ENCODE data around the gene NVL.

Gene NVL

GRCh38 chr1:224329842-224330753 is at the start of gene NVL:
NVL (minus strand) TSS chr1:224330172; CDS start chr1:224330127, 45 bp downstream.
- Histone ChIP-seq H3K9me3 (ENCODE audit: control insufficient read depth in 5 of 5, low read length in 5 of 5) (no peaks in the 10 kb centered on the region), H3K4me3 (ENCODE audit: low read depth in 1 of 5, low read length in 5 of 5) (peak within 1 kb of the TSS; percentile 83 to 100 (median 99)), H3K27ac (ENCODE audit: low read depth, low read length) (peak within 1 kb of the TSS; percentile 95), H3K27me3 (ENCODE audit: control insufficient read depth in 5 of 5, insufficient read depth in 4 of 5, low read length in 5 of 5) (no peaks in the 10 kb centered on the region), H3K9ac (ENCODE audit: low read length in 5 of 5) (peak within 1 kb of the TSS; percentile 85 to 100 (median 98)), H3K4me1 (ENCODE audit: control insufficient read depth in 5 of 5, insufficient read depth in 5 of 5, low read length in 5 of 5) (peaks cover 2 to 28% (median 22%) of the 10 kb centered on the region in 5 donors), H3K36me3 (ENCODE audit: control insufficient read depth in 5 of 5, insufficient read depth in 5 of 5, low read length in 5 of 5) (peaks cover 0 to 3% (median 3%) of the 10 kb centered on the region in 5 donors)

- Histone ChIP-seq H3K27me3 (ENCODE audit: control insufficient read depth in 5 of 5, insufficient read depth in 4 of 5, low read length in 5 of 5) (no peaks in the 10 kb centered on the region), H3K9me3 (ENCODE audit: control insufficient read depth in 5 of 5, low read length in 5 of 5) (no peaks in the 10 kb centered on the region), H3K27ac (ENCODE audit: low read depth, low read length) (no peak overlapping the region), H3K9ac (ENCODE audit: low read length in 5 of 5) (no peak overlapping the region), H3K4me1 (ENCODE audit: control insufficient read depth in 5 of 5, insufficient read depth in 5 of 5, low read length in 5 of 5) (peaks cover 0 to 6% (median 0%) of the 10 kb centered on the region in 5 donors), H3K4me3 (ENCODE audit: low read depth in 1 of 5, low read length in 5 of 5) (no peak overlapping the region), H3K36me3 (ENCODE audit: control insufficient read depth in 5 of 5, insufficient read depth in 5 of 5, low read length in 5 of 5) (peaks cover 27 to 49% (median 33%) of the 10 kb centered on the region in 5 donors)
Observed at GRCh38 chr1:224378855-224379631, 49.1 kb upstream of the NVL start.

GRCh38 chr1:224377676-224378006 is 47.7 kb upstream of the NVL start:
- Histone ChIP-seq H3K9ac (ENCODE audit: low read length in 5 of 5) (no peak overlapping the region), H3K27ac (ENCODE audit: low read depth, low read length) (no peak overlapping the region), H3K4me3 (ENCODE audit: low read depth in 1 of 5, low read length in 5 of 5) (no peak overlapping the region), H3K36me3 (ENCODE audit: control insufficient read depth in 5 of 5, insufficient read depth in 5 of 5, low read length in 5 of 5) (peaks cover 31 to 60% (median 40%) of the 10 kb centered on the region in 5 donors), H3K27me3 (ENCODE audit: control insufficient read depth in 5 of 5, insufficient read depth in 4 of 5, low read length in 5 of 5) (no peaks in the 10 kb centered on the region), H3K4me1 (ENCODE audit: control insufficient read depth in 5 of 5, insufficient read depth in 5 of 5, low read length in 5 of 5) (peaks cover 0 to 6% (median 0%) of the 10 kb centered on the region in 5 donors), H3K9me3 (ENCODE audit: control insufficient read depth in 5 of 5, low read length in 5 of 5) (no peaks in the 10 kb centered on the region)

GRCh38 chr1:224375059-224375458 is 45.1 kb upstream of the NVL start:
- no peak overlapping the region for H3K9ac ChIP-seq (ENCODE audit: low read length in 5 of 5)
- H3K4me1 ChIP-seq (ENCODE audit: control insufficient read depth in 5 of 5, insufficient read depth in 5 of 5, low read length in 5 of 5): peaks cover 0 to 6% (median 0%) of the 10 kb centered on the region in 5 donors
- H3K9me3 ChIP-seq (ENCODE audit: control insufficient read depth in 5 of 5, low read length in 5 of 5): no peaks in the 10 kb centered on the region
- no peaks in the 10 kb centered on the region for H3K27me3 ChIP-seq (ENCODE audit: control insufficient read depth in 5 of 5, insufficient read depth in 4 of 5, low read length in 5 of 5)
- peaks cover 48 to 80% (median 63%) of the 10 kb centered on the region in 5 donors for H3K36me3 ChIP-seq (ENCODE audit: control insufficient read depth in 5 of 5, insufficient read depth in 5 of 5, low read length in 5 of 5)
- H3K4me3 ChIP-seq (ENCODE audit: low read depth in 1 of 5, low read length in 5 of 5): no peak overlapping the region
- no peak overlapping the region for H3K27ac ChIP-seq (ENCODE audit: low read depth, low read length)

- H3K36me3 ChIP-seq (ENCODE audit: control insufficient read depth in 5 of 5, insufficient read depth in 5 of 5, low read length in 5 of 5): peaks cover 52 to 86% (median 68%) of the 10 kb centered on the region in 5 donors
- H3K27me3 ChIP-seq (ENCODE audit: control insufficient read depth in 5 of 5, insufficient read depth in 4 of 5, low read length in 5 of 5): no peaks in the 10 kb centered on the region
Observed at GRCh38 chr1:224373008-224373590, 43.1 kb upstream of the NVL start.

GRCh38 chr1:224368409-224368808 is 38.4 kb upstream of the NVL start:
- no peak overlapping the region for H3K4me3 ChIP-seq (ENCODE audit: low read depth in 1 of 5, low read length in 5 of 5)
- H3K4me1 ChIP-seq (ENCODE audit: control insufficient read depth in 5 of 5, insufficient read depth in 5 of 5, low read length in 5 of 5): no peaks in the 10 kb centered on the region
- H3K9ac ChIP-seq (ENCODE audit: low read length in 5 of 5): no peak overlapping the region
- no peaks in the 10 kb centered on the region for H3K9me3 ChIP-seq (ENCODE audit: control insufficient read depth in 5 of 5, low read length in 5 of 5)
- H3K27me3 ChIP-seq (ENCODE audit: control insufficient read depth in 5 of 5, insufficient read depth in 4 of 5, low read length in 5 of 5): no peaks in the 10 kb centered on the region
- H3K27ac ChIP-seq (ENCODE audit: low read depth, low read length): no peak overlapping the region
- peaks cover 31 to 59% (median 43%) of the 10 kb centered on the region in 5 donors for H3K36me3 ChIP-seq (ENCODE audit: control insufficient read depth in 5 of 5, insufficient read depth in 5 of 5, low read length in 5 of 5)

More at GRCh38 chr1:224373008-224373590, 43.1 kb upstream of the NVL start:
- no peak overlapping the region for H3K9ac ChIP-seq (ENCODE audit: low read length in 5 of 5)
- H3K4me1 ChIP-seq (ENCODE audit: control insufficient read depth in 5 of 5, insufficient read depth in 5 of 5, low read length in 5 of 5): peaks cover 0 to 3% (median 0%) of the 10 kb centered on the region in 5 donors
- H3K9me3 ChIP-seq (ENCODE audit: control insufficient read depth in 5 of 5, low read length in 5 of 5): no peaks in the 10 kb centered on the region
- no peak overlapping the region for H3K27ac ChIP-seq (ENCODE audit: low read depth, low read length)
- H3K4me3 ChIP-seq (ENCODE audit: low read depth in 1 of 5, low read length in 5 of 5): no peak overlapping the region

GRCh38 chr1:224359207-224359606 is 29.2 kb upstream of the NVL start:
- Histone ChIP-seq H3K9me3 (ENCODE audit: control insufficient read depth in 5 of 5, low read length in 5 of 5) (no peaks in the 10 kb centered on the region), H3K4me1 (ENCODE audit: control insufficient read depth in 5 of 5, insufficient read depth in 5 of 5, low read length in 5 of 5) (peaks cover 0 to 16% (median 9%) of the 10 kb centered on the region in 5 donors), H3K27ac (ENCODE audit: low read depth, low read length) (no peak overlapping the region)

GRCh38 chr1:224358237-224358636 is 28.3 kb upstream of the NVL start:
- H3K4me3 ChIP-seq (ENCODE audit: low read depth in 1 of 5, low read length in 5 of 5): peak overlapping the region in 1 of 5 donors; percentile 71

More at GRCh38 chr1:224359207-224359606, 29.2 kb upstream of the NVL start:
- H3K9ac ChIP-seq (ENCODE audit: low read length in 5 of 5): peak overlapping the region in 1 of 5 donors; percentile 13
- no peak overlapping the region for H3K4me3 ChIP-seq (ENCODE audit: low read depth in 1 of 5, low read length in 5 of 5)
- peaks cover 0 to 1% (median 0%) of the 10 kb centered on the region in 5 donors for H3K36me3 ChIP-seq (ENCODE audit: control insufficient read depth in 5 of 5, insufficient read depth in 5 of 5, low read length in 5 of 5)
- no peaks in the 10 kb centered on the region for H3K27me3 ChIP-seq (ENCODE audit: control insufficient read depth in 5 of 5, insufficient read depth in 4 of 5, low read length in 5 of 5)

GRCh38 chr1:224357626-224358124 is 27.7 kb upstream of the NVL start:
- peak overlapping the region; percentile 71 to 94 (median 91) for H3K4me3 ChIP-seq (ENCODE audit: low read depth in 1 of 5, low read length in 5 of 5)
- H3K36me3 ChIP-seq (ENCODE audit: control insufficient read depth in 5 of 5, insufficient read depth in 5 of 5, low read length in 5 of 5): no peaks in the 10 kb centered on the region
- peaks cover 0 to 16% (median 9%) of the 10 kb centered on the region in 5 donors for H3K4me1 ChIP-seq (ENCODE audit: control insufficient read depth in 5 of 5, insufficient read depth in 5 of 5, low read length in 5 of 5)
- peak overlapping the region in 4 of 5 donors; percentile 83 to 89 (median 88) for H3K9ac ChIP-seq (ENCODE audit: low read length in 5 of 5)
- H3K27ac ChIP-seq (ENCODE audit: low read depth, low read length): peak overlapping the region; percentile 92
- no peaks in the 10 kb centered on the region for H3K9me3 ChIP-seq (ENCODE audit: control insufficient read depth in 5 of 5, low read length in 5 of 5)
- H3K27me3 ChIP-seq (ENCODE audit: control insufficient read depth in 5 of 5, insufficient read depth in 4 of 5, low read length in 5 of 5): no peaks in the 10 kb centered on the region

More at GRCh38 chr1:224358237-224358636, 28.3 kb upstream of the NVL start:
- Histone ChIP-seq H3K27ac (ENCODE audit: low read depth, low read length) (peak overlapping the region; percentile 92), H3K9ac (ENCODE audit: low read length in 5 of 5) (peak overlapping the region in 3 of 5 donors; percentile 16 to 89 (median 87)), H3K27me3 (ENCODE audit: control insufficient read depth in 5 of 5, insufficient read depth in 4 of 5, low read length in 5 of 5) (no peaks in the 10 kb centered on the region), H3K36me3 (ENCODE audit: control insufficient read depth in 5 of 5, insufficient read depth in 5 of 5, low read length in 5 of 5) (no peaks in the 10 kb centered on the region), H3K4me1 (ENCODE audit: control insufficient read depth in 5 of 5, insufficient read depth in 5 of 5, low read length in 5 of 5) (peaks cover 0 to 16% (median 9%) of the 10 kb centered on the region in 5 donors), H3K9me3 (ENCODE audit: control insufficient read depth in 5 of 5, low read length in 5 of 5) (no peaks in the 10 kb centered on the region)
